ENCODE measurements around the gene TMED1.

The TMED1 gene

GRCh38 chr19:10809651-10810285, 26.2 kb downstream of the TMED1 start:
- DNase-seq (ENCODE audit: low spot score), result no peak

DNA sequence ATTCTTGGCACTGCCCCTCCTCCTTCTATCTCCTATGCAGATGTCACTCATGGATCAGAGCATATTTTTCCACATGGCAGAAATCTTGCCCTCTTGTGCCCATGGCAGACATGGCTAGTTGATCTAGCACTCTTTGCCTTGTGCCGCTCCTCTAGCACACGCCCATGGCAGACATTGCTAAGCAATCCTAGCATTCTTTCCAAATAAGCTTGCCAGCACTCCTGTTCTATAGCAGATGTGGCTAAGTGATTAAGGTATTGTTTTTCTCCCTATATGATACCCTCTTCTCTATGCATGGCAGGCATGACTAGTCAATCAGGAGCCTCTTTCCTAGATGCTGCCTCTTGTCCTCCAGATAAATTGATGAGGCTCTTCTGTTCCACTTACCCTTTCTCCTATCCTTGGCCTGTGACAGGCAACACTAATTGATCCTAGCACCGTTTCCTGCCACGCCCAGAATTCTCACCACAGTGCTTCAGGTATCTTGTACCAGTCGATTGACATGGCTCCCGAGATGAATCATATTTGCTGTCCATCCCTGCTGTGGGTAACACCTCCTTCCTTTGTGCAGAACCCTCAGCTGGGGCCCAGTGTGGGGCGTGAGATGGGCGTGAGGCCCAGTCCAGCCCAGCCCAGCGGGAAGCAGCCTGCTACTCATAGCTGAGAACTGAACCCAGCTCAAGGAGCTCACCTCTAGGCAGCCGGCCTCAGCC, 26.9 kb downstream of the TMED1 start:
- peak; percentile 81 for DNase-seq (ENCODE audit: low spot score)

- DNase-seq (ENCODE audit: low spot score), result no peak
Observed at GRCh38 chr19:10805758-10806247, 30.2 kb downstream of the TMED1 start.

GRCh38 chr19:10805065-10805757, 30.8 kb downstream of the TMED1 start:
- no peak for DNase-seq (ENCODE audit: low spot score)

- no peak for DNase-seq (ENCODE audit: low spot score)
Observed at GRCh38 chr19:10803252-10803651, 32.8 kb downstream of the TMED1 start.

DNA sequence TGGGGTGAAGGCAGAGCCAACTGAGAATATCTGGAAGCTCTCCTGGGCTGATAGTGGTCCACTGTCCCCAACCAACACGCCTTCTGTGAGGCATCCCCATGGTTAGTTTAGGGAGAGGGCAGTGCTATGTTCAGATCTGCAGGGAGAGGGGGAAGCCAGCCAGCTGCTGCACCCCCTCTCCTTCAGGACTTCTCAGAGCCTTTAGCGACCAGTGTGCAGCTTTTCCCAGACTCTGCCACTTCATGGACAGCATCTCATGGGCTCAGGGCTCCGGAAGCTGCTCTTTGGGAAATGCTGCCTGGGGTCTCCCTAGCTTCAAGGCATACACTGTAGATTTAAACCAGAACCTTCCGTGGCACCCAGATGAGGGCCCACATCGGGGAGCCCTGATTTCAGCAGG, 33.5 kb downstream of the TMED1 start:
- DNase-seq (ENCODE audit: low spot score), result no peak

DNA sequence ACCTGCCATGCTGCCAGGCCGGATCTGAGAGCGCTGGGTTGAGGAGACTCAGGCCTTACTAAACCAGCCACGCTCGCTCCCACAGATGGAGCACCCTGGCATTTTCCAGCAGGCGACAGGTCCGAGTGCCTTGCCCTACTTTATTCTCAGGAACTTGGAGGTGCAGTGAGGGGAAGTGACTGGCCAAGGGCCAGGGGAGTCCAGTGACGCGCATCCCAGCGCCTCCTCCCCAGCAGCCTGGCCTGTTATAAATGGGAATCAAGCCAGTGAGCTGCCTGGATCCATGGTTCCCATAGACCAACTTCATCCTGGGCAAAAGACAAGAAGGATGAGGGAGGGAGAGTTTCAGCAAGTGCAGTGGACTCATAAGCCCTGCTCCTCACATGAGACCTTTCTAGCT, 35.5 kb downstream of the TMED1 start:
- DNase-seq (ENCODE audit: low spot score), result no peak

GRCh38 chr19:10797541-10798256, 38.3 kb downstream of the TMED1 start:
- DNase-seq (ENCODE audit: low spot score), result peak; percentile 92

DNA sequence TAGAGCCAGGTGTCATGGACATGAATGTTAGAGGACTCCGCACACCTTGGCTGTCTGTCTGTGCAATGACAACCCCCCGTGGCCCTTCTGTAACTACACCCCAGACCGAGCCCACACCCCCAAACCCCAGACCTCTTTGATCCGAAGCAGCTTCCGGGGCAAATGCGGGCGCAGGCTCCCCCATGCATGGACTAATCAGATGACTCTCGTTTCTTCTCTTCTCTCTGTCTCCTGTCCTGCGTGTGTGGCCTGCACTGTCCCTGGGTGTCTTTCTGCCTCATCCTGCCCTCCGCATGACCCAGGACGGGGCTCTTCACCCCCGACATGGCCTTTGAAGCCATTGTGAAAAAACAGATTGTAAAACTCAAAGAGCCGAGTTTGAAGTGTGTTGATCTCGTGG, 38.9 kb downstream of the TMED1 start:
- no peak for DNase-seq (ENCODE audit: low spot score)

DNA sequence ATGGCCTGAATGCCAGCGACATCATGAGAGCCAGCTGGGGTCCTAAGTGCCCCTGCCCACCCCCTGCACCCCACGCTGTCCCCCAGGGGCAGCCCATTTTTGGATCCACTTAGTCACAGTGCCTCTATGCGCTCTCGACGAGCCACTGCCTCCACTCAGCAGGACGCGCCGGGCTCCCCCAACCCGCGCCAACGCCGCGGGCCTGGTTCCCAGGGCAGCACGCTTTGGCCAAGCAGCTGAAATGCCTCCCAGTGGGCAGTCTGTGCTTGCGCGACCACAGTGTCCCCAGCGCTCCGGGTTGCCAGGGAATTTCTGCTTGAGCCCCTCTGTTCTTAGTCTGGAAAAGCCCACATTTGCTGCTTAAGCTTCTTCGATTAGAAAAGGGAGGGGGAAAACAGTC, 39.4 kb downstream of the TMED1 start:
- no peak for DNase-seq (ENCODE audit: low spot score)

DNA sequence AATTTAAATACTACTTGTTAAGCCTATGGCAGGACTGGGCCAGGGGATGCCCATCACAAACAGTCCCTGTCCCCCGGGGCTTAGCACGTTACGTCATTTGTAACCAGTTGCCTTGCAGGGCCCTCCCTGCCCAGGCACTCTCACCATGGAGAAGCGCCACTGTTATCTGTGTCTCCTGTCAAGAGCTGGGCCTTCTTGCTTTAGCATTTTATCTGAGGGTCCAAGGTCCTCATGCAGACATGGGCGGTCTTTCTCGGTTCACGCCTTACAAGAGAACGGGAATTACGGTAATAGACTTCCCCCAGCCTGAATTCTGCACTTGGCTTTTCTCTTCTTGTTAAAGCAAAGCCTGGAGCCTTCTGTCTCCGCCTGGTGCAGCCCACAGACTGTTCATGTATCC, 46.1 kb downstream of the TMED1 start:
- no peak for DNase-seq (ENCODE audit: low spot score)

DNA sequence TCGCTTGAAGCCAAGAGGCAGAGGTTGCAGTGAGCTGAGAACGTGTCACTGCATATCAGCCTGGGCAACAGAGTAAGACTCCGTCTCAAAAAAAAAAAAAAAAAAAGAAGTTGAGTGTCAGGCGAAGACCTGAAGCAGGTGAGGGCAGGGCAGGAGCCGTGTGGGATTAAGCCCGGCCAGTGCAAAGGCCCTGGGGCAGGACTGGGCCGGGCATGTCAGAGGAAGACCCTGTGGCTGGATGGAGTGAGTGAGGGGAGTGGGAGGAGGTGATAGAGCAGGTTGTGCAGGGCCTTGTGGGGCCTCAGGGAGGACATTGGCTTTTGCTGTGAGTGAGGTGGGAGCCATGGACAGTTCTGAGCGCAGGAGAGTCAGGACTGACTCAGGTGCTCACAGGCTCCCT, 47.9 kb downstream of the TMED1 start:
- no peak for DNase-seq (ENCODE audit: low spot score)

- no peak for DNase-seq (ENCODE audit: low spot score)
Observed at GRCh38 chr19:10784257-10784656, 51.8 kb downstream of the TMED1 start.

DNA sequence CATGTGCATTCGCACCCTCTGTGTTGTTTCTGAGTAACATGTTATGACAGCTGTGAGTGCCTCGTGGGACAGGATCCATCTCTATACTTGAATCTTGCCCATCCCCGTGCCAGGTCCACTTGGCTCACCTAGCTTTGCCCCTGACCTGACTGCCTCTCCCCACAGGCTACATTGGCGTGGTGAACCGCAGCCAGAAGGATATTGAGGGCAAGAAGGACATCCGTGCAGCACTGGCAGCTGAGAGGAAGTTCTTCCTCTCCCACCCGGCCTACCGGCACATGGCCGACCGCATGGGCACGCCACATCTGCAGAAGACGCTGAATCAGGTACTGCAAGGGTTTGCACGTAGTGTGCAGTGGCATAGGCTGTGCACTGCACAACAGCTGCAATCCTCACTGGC, 53.2 kb downstream of the TMED1 start:
- DNase-seq (ENCODE audit: low spot score), result no peak
